CD4-positive, alpha-beta T cell (primary cell): Measurements from ENCODE around the gene TBC1D9B. TPM values are rescaled to one million over a fixed set of nuclear protein-coding genes. Genes with fewer than 3 reads are reported as not detected.

Experiments
- ATAC-seq: fragments of 200-7000 bp; cut with Tn5 transposase; one replicate; pipeline ENCODE4 v1.10.0; 2022; ENCODE audit warnings: mild to moderate bottlenecking; ENCODE audit not compliant: poor library complexity
- CTCF ChIA-PET: fragments of 350-600 bp; sonication (Branson Sonifier 250); formaldehyde crosslinking; loops from one replicate; lab custom pipeline; 2021; ENCODE audit warnings: antibody characterized with exemption, inconsistent platforms; lab: Charles Lee
- POLR2A ChIA-PET: fragments of 350-600 bp; sonication (Branson Sonifier 250); formaldehyde crosslinking; loops from one replicate; lab custom pipeline; 2021; ENCODE audit warnings: antibody characterized with exemption, inconsistent platforms; lab: Charles Lee
- DNase-seq, 14 experiments: peaks; one replicate each; pipeline ENCODE4 v3.0.0-alpha.2; 2013 to 2020; ENCODE audit warnings: mixed read lengths in 2 of 14
- H3K27ac ChIP-seq, 2 donors: one replicate each; pipeline versions ENCODE4 v1.5.1 to v1.7.0; 2013; ENCODE audit warnings: low read length in 2 of 2, low read depth in 1 of 2, mild to moderate bottlenecking in 1 of 2
- H3K27me3 ChIP-seq, 2 experiments: 1 replicate in 1 of 2; 2 replicates in 1 of 2; pipeline versions ENCODE4 v1.6.1 to v1.7.0; 2013; ENCODE audit warnings: low read length in 2 of 2, control low read depth in 1 of 2, mild to moderate bottlenecking in 1 of 2, moderate library complexity in 1 of 2; ENCODE audit not compliant: insufficient read depth in 2 of 2, control insufficient read depth in 1 of 2
- H3K36me3 ChIP-seq: one replicate; pipeline ENCODE4 v1.6.1; 2013; ENCODE audit warnings: low read length, control low read depth; ENCODE audit not compliant: insufficient read depth
- H3K4me1 ChIP-seq: one replicate; pipeline ENCODE4 v1.6.1; 2013; ENCODE audit warnings: low read length, control low read depth; ENCODE audit not compliant: insufficient read depth
- H3K4me3 ChIP-seq: one replicate; pipeline ENCODE4 v1.5.1; 2013; ENCODE audit warnings: mild to moderate bottlenecking, low read length, moderate library complexity
- H3K9me3 ChIP-seq, 2 experiments: 1 replicate in 1 of 2; 2 replicates in 1 of 2; pipeline versions ENCODE4 v1.6.1 to v1.7.0; 2013; ENCODE audit warnings: low read length in 2 of 2, mild to moderate bottlenecking in 2 of 2, control low read depth in 1 of 2, moderate library complexity in 1 of 2; ENCODE audit not compliant: control insufficient read depth in 1 of 2, insufficient read depth in 1 of 2
- H3K27ac Mint-ChIP-seq: one replicate; pipeline ENCODE4 v1.8.0; 2020; ENCODE audit warnings: mixed read lengths
- H3K27me3 Mint-ChIP-seq: one replicate; pipeline ENCODE4 v1.8.0; 2021; ENCODE audit warnings: mixed read lengths
- H3K36me3 Mint-ChIP-seq: one replicate; pipeline ENCODE4 v1.8.0; 2021; ENCODE audit warnings: low read depth, mixed read lengths
- H3K4me1 Mint-ChIP-seq: one replicate; pipeline ENCODE4 v1.8.0; 2021; ENCODE audit warnings: low read depth, mixed read lengths
- H3K4me3 Mint-ChIP-seq: one replicate; pipeline ENCODE4 v1.8.0; 2020; ENCODE audit warnings: mild to moderate bottlenecking, mixed read lengths
- H3K9me3 Mint-ChIP-seq: one replicate; pipeline ENCODE4 v1.8.0; 2020; ENCODE audit warnings: mixed read lengths
- intact Hi-C, 2 experiments: fragments of 100-400 bp; cut with DNase I in 1 of 2; cut with micrococcal nuclease in 1 of 2; formaldehyde crosslinking; loops; one replicate each; pipeline versions ENCODE4 v1.15.1 to v1.9.0; 2023 to 2025; cut with DNase I, micrococcal nuclease
- total RNA-seq, 174 experiments: library from RNA in 2 of 174; stranded (reverse) in 2 of 174; gene quantifications; one replicate each; pipeline ENCODE4 v1.2.3 and lab custom pipeline; 2021 to 2026
- TF ChIP-seq, protein P1 (sequence below): fragments of 200-600 bp; IDR thresholded peaks from one replicate; pipeline ENCODE4 v1.8.0; 2022; ENCODE audit warnings: antibody characterized with exemption, mild to moderate bottlenecking

TBC1D9B gene
- total RNA-seq, 2 experiments from 2014 or later, result 67.5 to 71.8 TPM

DNA sequence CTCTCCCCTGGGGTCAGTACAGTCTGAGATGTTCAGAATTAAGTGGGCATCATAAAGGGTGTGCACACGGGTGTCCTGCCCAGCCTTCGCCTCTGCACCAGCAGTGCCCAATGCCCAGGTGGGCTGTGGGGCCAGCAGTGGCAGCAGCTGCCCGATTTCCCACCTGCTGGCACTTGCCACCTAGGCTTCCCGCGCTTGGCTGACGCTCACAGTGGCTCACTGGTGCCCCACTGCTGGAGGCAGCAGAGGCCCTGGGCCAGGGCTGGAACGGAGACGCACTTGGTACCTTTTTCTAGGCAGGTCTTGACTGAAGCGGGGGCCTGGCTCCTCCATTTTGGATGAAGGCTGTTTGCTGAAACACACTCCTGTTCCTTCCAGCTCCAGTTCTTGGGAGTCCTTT lies 66.1 kb downstream of the TBC1D9B start:
- intact Hi-C loops, result no loop called here
- TF ChIP-seq, protein P1, sequence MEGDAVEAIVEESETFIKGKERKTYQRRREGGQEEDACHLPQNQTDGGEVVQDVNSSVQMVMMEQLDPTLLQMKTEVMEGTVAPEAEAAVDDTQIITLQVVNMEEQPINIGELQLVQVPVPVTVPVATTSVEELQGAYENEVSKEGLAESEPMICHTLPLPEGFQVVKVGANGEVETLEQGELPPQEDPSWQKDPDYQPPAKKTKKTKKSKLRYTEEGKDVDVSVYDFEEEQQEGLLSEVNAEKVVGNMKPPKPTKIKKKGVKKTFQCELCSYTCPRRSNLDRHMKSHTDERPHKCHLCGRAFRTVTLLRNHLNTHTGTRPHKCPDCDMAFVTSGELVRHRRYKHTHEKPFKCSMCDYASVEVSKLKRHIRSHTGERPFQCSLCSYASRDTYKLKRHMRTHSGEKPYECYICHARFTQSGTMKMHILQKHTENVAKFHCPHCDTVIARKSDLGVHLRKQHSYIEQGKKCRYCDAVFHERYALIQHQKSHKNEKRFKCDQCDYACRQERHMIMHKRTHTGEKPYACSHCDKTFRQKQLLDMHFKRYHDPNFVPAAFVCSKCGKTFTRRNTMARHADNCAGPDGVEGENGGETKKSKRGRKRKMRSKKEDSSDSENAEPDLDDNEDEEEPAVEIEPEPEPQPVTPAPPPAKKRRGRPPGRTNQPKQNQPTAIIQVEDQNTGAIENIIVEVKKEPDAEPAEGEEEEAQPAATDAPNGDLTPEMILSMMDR, result no peak
- H3K4me3 ChIP-seq, result no peak overlapping the region
- Mint-ChIP-seq H3K27ac (no peak overlapping the region), H3K4me1 (peaks cover 6% of the 10 kb centered on the region), H3K9me3 (peaks cover 2% of the 10 kb centered on the region), H3K36me3 (peaks cover 71% of the 10 kb centered on the region), H3K4me3 (no peak overlapping the region), H3K27me3 (no peaks in the 10 kb centered on the region)
- ATAC-seq (no peak), DNase-seq (no peak)
- peaks cover 0 to 5% of the 10 kb centered on the region in 2 experiments for H3K9me3 ChIP-seq
- peaks cover 12% of the 10 kb centered on the region for H3K4me1 ChIP-seq
- H3K27me3 ChIP-seq, result no peaks in the 10 kb centered on the region
- peaks cover 52% of the 10 kb centered on the region for H3K36me3 ChIP-seq
- ChIA-PET CTCF (no interaction called here), POLR2A (no interaction called here)
- H3K27ac ChIP-seq, result no peak overlapping the region

DNA sequence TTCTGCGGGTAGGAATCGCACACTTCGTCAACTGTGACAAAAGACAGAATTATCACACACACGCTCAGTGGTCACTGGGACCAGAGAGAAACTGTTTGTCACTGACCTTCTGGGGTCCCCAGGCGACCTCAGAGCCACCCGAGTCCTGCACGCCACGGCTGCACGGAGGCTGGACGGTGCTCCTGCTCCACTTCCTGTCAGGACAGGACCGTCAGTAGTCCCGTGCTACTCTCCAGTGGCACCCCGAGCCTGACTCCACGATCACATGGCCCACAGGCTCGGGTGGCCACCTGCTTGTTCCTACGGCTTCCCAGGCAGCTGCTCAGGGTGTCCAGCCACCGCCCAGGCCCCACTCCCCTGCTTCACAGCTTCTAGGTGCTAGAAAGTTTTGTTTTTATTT lies 66.9 kb downstream of the TBC1D9B start:
- DNase-seq, result no peak
- H3K27me3 Mint-ChIP-seq, result no peaks in the 10 kb centered on the region
- no peak overlapping the region for H3K4me3 Mint-ChIP-seq
- Histone ChIP-seq H3K4me3 (no peak overlapping the region), H3K9me3 (peaks cover 4 to 5% of the 10 kb centered on the region in 2 experiments), H3K27ac (no peak overlapping the region), H3K27me3 (no peaks in the 10 kb centered on the region), H3K36me3 (peaks cover 52% of the 10 kb centered on the region), H3K4me1 (peaks cover 20% of the 10 kb centered on the region)
- peaks cover 80% of the 10 kb centered on the region for H3K36me3 Mint-ChIP-seq
- H3K27ac Mint-ChIP-seq, result peak overlapping the region; percentile 12
- POLR2A ChIA-PET, result no interaction called here
- TF ChIP-seq, protein P1, result no peak
- H3K9me3 Mint-ChIP-seq, result peaks cover 2% of the 10 kb centered on the region
- CTCF ChIA-PET, result no interaction called here
- H3K4me1 Mint-ChIP-seq, result peaks cover 14% of the 10 kb centered on the region
- intact Hi-C loops, result no loop called here
- ATAC-seq, result no peak

DNA sequence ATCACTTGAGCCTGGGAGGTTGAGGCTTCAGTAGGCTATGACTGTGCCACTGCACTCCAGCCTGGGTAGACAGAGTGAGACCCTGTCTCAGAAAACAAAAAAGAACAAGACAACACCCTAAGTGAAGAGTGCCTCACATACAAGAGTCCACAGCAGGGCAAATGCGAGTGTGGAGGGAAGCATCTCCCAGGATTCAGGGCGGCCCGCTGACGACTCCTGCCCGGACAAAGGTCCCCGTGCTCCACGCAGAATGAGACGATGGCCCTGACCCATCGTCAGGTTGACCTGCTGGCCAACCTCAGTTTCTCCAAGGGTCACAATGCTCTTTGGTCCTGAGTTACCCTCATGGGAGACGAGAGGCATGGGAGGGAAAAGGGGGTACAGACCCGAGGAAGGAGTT lies 67.4 kb downstream of the TBC1D9B start:
- no peak for DNase-seq
- Histone ChIP-seq H3K36me3 (peaks cover 50% of the 10 kb centered on the region), H3K27ac (no peak overlapping the region), H3K4me3 (no peak overlapping the region), H3K9me3 (peaks cover 4 to 5% of the 10 kb centered on the region in 2 experiments), H3K4me1 (peaks cover 20% of the 10 kb centered on the region), H3K27me3 (no peaks in the 10 kb centered on the region)
- CTCF ChIA-PET, result no interaction called here
- no peak overlapping the region for H3K4me3 Mint-ChIP-seq
- H3K9me3 Mint-ChIP-seq, result peaks cover 2% of the 10 kb centered on the region
- peak overlapping the region; percentile 12 for H3K27ac Mint-ChIP-seq
- POLR2A ChIA-PET, result interaction anchor here (0.8 to 1.1 kb wide), 2 partner anchors 18 to 108 kb away, joined by 3 read pairs; partner anchors contain the start of gene MAML1
- H3K27me3 Mint-ChIP-seq, result no peaks in the 10 kb centered on the region
- peaks cover 14% of the 10 kb centered on the region for H3K4me1 Mint-ChIP-seq
- H3K36me3 Mint-ChIP-seq, result peaks cover 84% of the 10 kb centered on the region
- TF ChIP-seq, protein P1, result no peak
- no peak for ATAC-seq
- intact Hi-C loops, result no loop called here
